A673 (cell line): ENCODE measurements around the gene SCAMP5. TPM values are rescaled to one million over a fixed set of nuclear protein-coding genes. Genes with fewer than 3 reads are reported as not detected.
A peak's percentile ranks its signal among the peaks of the same experiment; 100 is the strongest.

Source experiments
- BruUV-seq: library from RNA; stranded (reverse); fragments of 400-500 nt; replicated peaks from 2 replicates; lab custom pipeline; 2021; lab: Mats Ljungman, UMichigan
- CTCF ChIA-PET: fragments of 300-600 bp; sonication (Branson Sonifier 250); formaldehyde crosslinking; loops from one replicate; lab custom pipeline; 2022; ENCODE audit warnings: antibody characterized with exemption; lab: Charles Lee
- POLR2A ChIA-PET: fragments of 300-600 bp; sonication (Branson Sonifier 250); formaldehyde crosslinking; loops from one replicate; lab custom pipeline; 2022; ENCODE audit warnings: antibody characterized with exemption; ENCODE audit not compliant: low non-redundant PET; lab: Charles Lee
- DNase-seq: peaks from one replicate; pipeline ENCODE4 v3.0.0-alpha.2; 2015; ENCODE audit warnings: low spot score
- H3K27ac ChIP-seq: fragments of 200-600 bp; sonication (generic); 2 replicates; pipeline ENCODE4 v1.5.1; 2016; ENCODE audit warnings: mixed run types, low read depth, mild to moderate bottlenecking, mixed read lengths, antibody characterized with exemption, low read length; ENCODE audit not compliant: poor library complexity, severe bottlenecking
- H3K27me3 ChIP-seq: fragments of 200-600 bp; sonication (generic); replicated peaks from 2 replicates; pipeline ENCODE4 v1.6.1; 2017; ENCODE audit warnings: mixed run types, low read depth, mild to moderate bottlenecking, mixed read lengths, antibody characterized with exemption, low read length; ENCODE audit not compliant: insufficient read depth, poor library complexity
- H3K36me3 ChIP-seq: fragments of 200-600 bp; sonication (generic); 2 replicates; pipeline ENCODE4 v1.6.1; 2016; ENCODE audit warnings: mixed run types, mild to moderate bottlenecking, mixed read lengths, antibody characterized with exemption, low read length; ENCODE audit not compliant: insufficient read depth, poor library complexity, severe bottlenecking
- H3K4me1 ChIP-seq: fragments of 200-600 bp; sonication (generic); 2 replicates; pipeline ENCODE4 v1.6.1; 2017; ENCODE audit warnings: mixed run types, mild to moderate bottlenecking, mixed read lengths, antibody characterized with exemption, low read length; ENCODE audit not compliant: insufficient read depth, poor library complexity, severe bottlenecking
- H3K4me3 ChIP-seq: fragments of 200-600 bp; sonication (generic); 2 replicates; pipeline ENCODE4 v1.5.1; 2016; ENCODE audit warnings: low read depth, mixed run types, mild to moderate bottlenecking, mixed read lengths, low read length; ENCODE audit not compliant: poor library complexity, severe bottlenecking
- H3K9me3 ChIP-seq: fragments of 200-600 bp; sonication (generic); 2 replicates; pipeline ENCODE4 v1.6.1; 2016; ENCODE audit warnings: mixed run types, low read depth, mild to moderate bottlenecking, mixed read lengths, antibody characterized with exemption, low read length; ENCODE audit not compliant: poor library complexity, severe bottlenecking
- CTCF ChIP-seq: fragments of 300-800, 200-600 bp; sonication (generic); conservative IDR thresholded peaks from 2 replicates; pipeline ENCODE4 v1.5.1; 2017; ENCODE audit warnings: low read depth, mild to moderate bottlenecking, antibody characterized with exemption, low read length, moderate library complexity, mixed read lengths
- EZH2 ChIP-seq: fragments of 200-600 bp; sonication (generic); IDR thresholded peaks from 2 replicates; pipeline ENCODE4 v1.6.1; 2017; ENCODE audit warnings: borderline replicate concordance, low read depth, mild to moderate bottlenecking, mixed read lengths, antibody characterized with exemption, low read length; ENCODE audit not compliant: poor library complexity, severe bottlenecking
- intact Hi-C: fragments of 100-400 bp; cut with micrococcal nuclease; formaldehyde crosslinking; loops from one replicate; pipeline ENCODE4 v1.10.0; 2022; ENCODE audit not compliant: unreplicated experiment
- total RNA-seq: library from RNA; stranded (reverse); gene quantifications from 2 replicates; pipeline ENCODE4 v1.2.3, GENCODE V29; 2021

Gene SCAMP5
- total RNA-seq, 1 experiment from 2014 or later: 3.8 TPM

DNA sequence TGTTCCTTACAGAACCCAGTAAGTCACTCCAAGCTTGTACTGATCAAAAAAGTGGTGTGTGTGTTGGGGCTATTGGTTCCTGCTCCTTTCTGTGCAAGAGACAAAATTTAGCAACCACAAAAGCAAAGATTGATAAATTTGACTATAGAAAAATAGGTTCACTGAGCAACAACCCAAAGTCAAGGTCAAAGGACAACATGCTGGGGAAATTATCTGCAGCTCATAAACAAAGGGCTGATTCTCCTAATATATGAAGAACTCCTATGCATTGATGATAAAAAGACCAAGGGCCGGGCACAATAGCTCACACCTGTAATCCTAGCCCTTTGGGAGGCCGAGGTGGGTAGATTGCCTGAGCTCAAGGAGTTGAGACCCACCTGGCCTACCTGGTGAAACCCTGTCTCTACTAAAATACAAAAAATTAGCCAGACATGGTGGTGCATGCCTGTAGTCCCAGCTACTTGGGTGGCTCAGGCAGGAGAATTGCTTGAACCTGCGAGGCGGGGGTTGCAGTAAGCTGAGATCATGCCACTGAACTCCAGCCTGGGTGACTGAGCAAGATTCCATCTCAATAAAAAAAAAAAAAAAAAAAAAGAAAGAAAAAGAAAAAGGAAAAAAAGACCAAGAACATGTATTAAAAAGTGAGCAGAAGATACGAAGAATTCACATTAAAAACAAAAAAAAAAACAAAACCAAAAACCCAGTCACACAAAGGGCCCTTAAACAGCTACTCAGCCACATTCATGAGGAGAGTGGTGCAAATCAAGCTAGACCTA lies 57.8 kb downstream of the SCAMP5 start:
- no peak overlapping the region for H3K4me3 ChIP-seq
- no peaks in the 10 kb centered on the region for H3K36me3 ChIP-seq
- TF ChIP-seq CTCF: no peak
- TF ChIP-seq EZH2: no peak
- intact Hi-C loops: no loop called here
- H3K27ac ChIP-seq: no peak overlapping the region
- ChIA-PET CTCF (no interaction called here), POLR2A (no interaction called here)
- H3K27me3 ChIP-seq: no peaks in the 10 kb centered on the region
- BruUV-seq: no TSS peak
- H3K9me3 ChIP-seq: no peaks in the 10 kb centered on the region
- H3K4me1 ChIP-seq: peaks cover 13% of the 10 kb centered on the region
- no peak for DNase-seq

DNA sequence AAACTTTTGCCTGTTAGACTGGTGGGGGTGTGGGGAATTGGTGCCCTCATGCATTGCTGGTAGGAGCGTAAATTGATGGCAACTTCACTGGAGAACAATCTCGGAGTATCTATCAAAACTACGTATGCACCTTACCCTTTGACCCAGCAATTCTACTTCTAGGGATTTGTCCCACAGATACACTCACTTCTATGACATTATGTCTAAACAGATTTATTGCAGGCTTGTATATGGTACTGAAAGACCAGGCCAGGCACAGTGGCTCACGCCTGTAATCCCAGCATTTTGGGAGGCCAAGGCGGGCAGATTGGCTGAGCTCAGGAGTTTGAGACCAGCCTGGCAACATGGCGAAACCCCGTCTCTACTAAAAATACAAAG lies 58.4 kb downstream of the SCAMP5 start:
- no TSS peak for BruUV-seq
- ChIA-PET CTCF (no interaction called here), POLR2A (no interaction called here)
- no peak for DNase-seq
- no peaks in the 10 kb centered on the region for H3K36me3 ChIP-seq
- H3K27ac ChIP-seq: no peak overlapping the region
- H3K4me1 ChIP-seq: peaks cover 11% of the 10 kb centered on the region
- no peaks in the 10 kb centered on the region for H3K27me3 ChIP-seq
- intact Hi-C loops: no loop called here
- no peak overlapping the region for H3K4me3 ChIP-seq
- no peaks in the 10 kb centered on the region for H3K9me3 ChIP-seq
- TF ChIP-seq EZH2 (no peak), CTCF (no peak)

DNA sequence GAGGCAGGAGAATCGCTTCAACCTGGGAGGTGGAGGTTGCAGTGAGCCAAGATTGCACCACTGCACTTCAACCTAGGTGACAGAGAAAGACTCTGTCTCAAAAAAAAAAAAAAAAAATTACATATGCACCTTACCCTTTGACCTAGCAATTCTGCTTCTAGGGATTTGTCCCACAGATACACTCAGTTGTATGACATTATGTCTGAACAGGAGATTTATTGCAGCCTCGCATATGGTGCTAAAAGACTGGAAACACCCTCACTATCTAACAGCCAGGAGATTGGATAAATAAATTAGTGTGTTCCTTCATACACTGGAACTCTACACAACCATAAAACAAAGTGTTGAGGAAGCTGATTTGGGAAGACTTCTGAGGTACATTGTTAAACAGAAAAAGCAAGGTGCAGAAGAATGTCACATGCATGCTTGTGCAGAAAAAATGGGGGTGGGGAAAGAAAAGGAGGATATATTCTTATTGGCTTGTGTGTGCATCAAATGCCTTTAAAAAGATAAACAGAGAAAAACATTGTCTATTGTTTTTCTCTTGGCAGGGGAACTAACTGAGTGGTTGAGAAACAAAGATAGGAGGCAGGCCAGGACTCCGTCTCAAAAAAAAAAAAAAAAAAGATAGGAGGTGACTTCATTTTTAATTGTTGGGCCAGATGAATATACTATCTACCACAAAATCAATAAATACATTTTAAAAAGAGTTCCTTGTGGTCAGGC lies 59.0 kb downstream of the SCAMP5 start:
- no peak for TF ChIP-seq EZH2
- TF ChIP-seq CTCF: no peak
- Histone ChIP-seq H3K27ac (no peak overlapping the region), H3K27me3 (no peaks in the 10 kb centered on the region), H3K36me3 (no peaks in the 10 kb centered on the region), H3K4me3 (no peak overlapping the region), H3K4me1 (peaks cover 5% of the 10 kb centered on the region), H3K9me3 (no peaks in the 10 kb centered on the region)
- ChIA-PET CTCF (no interaction called here), POLR2A (no interaction called here)
- intact Hi-C loops: no loop called here
- BruUV-seq: no TSS peak
- peak; percentile 43 for DNase-seq
